ENCODE measurements around the gene RAB40A.

RAB40A gene, protein sequence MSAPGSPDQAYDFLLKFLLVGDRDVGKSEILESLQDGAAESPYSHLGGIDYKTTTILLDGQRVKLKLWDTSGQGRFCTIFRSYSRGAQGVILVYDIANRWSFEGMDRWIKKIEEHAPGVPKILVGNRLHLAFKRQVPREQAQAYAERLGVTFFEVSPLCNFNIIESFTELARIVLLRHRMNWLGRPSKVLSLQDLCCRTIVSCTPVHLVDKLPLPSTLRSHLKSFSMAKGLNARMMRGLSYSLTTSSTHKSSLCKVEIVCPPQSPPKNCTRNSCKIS

DNA sequence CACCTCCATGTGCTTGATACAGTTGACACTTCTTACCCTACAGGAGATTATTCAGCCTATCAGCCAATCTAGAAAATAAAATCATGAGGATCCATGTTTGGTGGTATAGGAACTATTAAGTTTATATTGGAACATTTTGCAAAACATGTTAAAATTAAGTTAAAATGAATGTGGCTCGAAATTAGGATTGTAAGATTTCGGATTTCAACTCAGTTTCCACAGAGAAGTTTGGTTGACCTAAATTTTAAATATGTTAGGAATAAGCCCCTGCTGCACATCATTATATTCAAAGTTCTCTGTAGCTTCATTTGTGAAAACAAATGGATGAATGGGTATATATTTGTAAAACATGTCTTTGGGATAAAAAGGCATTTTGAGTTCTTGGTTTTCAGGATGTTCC, at the start of gene RAB40A:
Gene RAB40A (minus strand): TSS at position 101 of the 400 bp plus-strand sequence. CDS start 18,733 bp downstream, outside the sequence.
- DNase-seq = no peak

DNA sequence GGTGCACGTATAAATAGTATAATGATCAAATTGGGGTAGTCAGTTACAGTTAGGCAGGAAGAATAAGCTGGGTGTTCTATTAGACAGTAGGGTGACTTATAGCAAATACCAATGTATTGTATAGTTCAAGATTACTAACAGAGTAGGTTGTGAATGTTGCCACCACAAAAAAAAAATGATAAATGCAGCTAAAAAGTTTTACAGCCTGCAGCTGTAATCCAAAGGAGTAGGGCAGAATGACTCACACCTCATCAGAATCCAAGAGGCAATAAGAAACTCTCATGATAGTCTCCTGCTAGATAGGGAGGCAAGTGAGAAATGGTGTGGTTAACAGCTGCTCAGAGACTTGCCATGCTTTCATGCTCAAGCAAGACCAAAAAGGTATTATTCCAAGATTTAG, 46.5 kb upstream of the RAB40A start:
- DNase-seq = no peak

DNA sequence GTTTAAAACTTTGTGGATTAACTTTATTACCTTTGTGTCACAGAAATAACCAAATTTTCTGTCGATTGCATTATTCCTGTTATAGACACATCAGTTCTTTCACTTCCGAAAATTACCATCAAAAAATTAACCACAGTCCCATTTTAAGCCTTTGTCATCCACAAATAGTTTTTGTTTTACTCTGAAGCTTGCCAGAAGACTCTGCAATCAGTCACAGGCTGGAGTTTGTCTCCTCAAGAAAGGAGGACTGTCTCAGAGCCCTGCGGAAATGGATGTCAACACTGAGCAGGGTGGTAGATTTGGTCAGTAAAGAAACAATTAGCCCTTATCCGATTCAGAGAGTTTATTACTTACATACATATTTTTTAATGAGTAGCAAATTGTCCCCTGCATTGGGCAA, 45.9 kb upstream of the RAB40A start:
- no peak for DNase-seq

DNA sequence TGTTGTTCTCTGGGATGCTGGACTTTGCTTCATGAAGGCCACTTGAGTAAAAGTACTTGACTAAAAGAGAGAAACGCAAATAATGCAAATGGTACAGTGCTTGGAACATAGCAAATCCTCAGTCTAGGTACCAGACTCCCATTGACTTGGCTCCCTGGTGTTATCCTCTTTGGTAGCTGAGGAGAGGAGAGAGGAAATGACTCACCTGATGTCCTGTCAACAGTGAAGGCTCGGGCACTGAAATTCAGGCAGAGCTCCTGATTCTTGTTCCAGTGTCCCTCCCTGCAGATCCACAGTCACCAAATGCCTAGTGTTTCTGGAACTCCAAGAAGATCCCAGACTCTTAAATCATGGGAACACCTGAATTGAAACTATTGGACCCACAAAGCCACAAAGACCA, 43.5 kb upstream of the RAB40A start:
- DNase-seq = no peak

DNA sequence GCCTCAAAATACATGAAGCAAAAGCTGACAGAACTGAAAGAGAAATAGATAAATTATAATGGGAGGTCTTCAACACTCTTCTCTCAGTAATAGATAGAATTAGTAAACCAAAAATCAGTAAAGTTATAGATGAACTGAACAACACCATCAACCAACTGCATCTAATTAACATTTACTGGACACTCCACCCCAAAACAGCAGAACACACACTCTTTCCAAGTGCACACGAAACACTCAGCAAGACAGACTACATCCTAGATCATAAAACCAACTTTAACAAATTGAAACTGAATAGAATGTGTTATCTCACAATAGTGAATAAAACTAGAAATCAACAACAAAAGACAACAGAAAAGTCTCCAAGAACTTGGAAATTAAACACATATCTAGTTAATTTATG, 41.0 kb upstream of the RAB40A start:
- DNase-seq = no peak

DNA sequence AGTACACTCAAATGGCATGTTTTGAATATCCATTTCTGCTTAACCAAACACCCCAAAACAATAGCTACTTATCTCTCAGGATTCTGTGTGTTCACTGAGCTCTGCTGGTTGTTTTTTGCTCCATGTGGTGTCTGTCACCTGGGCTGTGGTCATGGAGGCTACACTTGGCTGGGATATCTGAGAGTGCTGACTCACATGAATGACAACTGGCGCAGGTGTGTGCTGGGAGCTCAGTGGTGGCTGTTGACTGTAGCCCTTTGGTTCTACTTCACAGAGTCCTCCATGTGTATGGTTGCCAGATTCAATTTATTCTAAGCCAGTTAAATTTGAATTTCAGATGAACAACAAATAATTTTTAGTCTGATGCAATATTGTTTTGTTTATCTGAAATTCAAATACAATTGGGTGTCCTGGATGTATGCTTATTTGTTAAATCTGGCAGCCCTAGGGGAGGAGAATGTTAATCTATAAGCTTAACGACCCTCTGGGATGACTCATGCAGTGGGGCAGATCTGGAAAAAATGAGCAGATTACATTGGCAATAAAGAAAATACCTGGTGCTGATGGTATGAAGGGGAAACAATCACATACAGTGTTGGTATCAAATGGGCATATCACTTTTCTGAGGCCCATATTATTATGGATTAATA, 37.8 kb upstream of the RAB40A start:
- DNase-seq = no peak

DNA sequence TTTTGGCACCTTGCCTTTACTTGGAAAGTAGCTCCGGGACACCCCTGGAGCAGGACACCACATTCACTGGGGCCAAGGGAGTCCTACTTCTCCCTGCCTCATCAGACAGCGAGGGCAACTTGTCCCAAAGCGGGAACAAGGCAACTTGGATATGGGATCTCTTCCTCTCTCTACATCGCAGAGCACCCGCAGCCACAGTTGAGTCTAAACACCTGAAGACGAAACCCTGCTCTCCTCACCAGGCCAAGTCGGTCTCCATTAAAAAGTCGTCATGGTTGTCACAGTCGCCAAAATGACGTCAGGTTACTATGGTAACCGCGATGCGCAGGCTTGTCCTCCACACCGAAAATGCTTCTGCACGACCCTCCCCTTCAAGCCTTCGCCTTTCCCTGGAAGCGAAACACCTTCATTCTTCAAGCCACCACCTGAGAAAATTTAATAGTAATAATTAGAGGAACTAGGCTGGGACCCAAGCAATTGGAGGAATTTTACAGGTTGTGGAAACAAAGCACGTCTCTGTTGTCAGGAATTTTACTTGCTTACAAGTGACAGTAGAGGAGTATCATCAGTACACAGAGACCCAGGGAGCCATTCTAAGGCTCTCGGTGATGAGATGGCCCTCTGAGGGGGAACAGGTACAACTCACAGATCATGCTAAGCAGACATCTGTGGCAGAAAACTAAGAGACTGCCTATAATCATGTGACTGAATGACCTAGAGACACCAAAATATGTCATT, 35.6 kb upstream of the RAB40A start:
- peak; percentile 84 for DNase-seq

DNA sequence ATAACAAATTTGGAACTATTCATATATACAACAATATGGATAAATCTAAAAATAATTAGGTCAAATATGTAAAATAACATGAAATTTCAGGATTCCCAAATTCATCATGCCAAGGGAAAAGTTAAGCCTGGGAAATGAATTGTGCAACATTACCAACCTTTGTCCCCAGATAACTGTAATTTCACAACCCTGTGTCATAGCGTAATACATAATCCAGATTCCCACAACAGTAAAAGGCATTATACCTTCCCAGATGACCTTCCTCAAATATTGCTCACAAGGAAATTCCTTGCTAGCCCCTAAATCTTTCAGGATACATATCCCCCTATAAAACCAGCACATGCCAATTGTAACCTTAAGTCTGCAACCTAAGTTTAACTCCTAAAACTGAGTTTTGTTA, 32.9 kb upstream of the RAB40A start:
- no peak for DNase-seq

DNA sequence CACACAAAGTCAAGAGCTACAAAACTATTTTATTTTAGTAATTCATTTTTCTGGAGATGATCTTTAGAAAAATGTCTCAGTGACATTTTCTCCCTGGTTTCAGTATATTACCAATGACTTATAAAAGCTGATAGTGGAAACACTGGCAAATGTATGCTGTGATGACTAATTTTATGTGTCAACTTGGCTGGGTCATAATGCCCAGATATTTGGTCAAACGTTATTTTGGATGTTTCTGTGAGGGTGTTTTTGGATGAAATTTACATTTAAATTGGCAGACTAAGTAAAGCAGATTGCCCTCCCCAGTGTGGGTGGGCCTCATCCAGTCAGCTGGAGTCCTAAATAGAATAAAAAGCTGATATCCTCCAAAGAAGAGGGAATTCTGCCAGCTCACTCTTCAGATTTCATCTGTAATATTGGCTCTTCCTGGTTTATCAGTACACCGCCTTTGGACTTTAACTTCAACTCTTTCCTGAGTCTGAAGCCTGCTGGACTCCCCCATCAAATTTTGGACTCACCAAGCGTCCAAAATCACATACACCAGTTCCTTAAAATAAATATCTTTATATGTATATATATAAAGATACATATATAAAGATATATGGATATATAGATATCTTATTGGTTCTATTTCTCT, 31.2 kb upstream of the RAB40A start:
- DNase-seq = no peak

DNA sequence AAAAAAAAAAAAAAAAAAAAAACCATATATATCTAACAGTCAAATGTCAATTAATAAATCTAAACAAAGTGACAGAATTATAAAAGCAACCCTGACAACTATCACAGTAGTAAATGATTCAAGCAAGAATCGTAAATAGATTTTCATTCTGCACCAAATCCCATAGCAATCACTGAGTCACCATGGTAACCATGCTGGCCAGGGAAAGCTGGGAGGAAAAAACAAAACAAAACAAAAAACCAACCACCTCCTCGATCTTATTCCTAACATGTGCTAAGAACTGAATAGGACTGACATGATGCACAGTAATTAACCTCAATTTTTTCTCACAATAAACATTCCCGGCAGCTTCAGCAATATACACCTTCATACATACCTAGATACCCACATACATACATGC, 30.6 kb upstream of the RAB40A start:
- no peak for DNase-seq

DNA sequence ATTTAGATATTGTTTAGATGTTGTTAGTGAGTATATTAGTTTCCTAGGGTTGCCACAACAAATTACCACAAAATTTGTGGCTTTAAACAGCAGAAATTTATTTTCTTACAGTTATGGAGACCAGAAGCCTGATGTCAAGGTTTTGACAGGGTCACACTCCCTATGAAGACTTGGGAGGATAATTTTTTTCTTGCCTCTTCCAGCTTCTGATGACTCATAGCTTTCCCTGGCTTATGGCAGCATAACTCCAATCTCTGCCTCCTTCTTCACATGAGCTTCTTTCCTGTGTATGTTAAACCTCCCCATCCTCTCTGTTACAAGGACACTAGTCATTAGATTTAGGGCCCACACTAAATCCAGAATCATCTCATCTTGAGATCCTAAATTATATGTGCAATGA, 20.9 kb upstream of the RAB40A start:
- no peak for DNase-seq

DNA sequence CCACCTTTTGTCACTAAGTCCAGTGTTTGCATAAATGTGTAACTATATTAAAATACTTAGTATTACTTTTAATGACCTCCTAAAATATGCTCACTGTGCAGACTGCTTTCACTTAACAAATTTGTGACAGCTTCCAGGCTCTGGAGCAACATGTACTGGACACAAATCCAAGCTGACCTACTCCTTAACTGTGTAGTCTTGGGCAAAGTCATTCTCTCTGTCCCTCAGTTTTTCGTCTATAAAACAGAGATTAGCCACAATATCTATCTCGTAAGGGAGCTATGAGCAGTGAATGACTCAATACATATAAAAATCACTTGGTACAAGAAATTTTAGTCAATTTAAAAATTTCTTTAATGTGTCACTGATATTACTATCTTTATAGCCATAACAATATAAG, 20.4 kb upstream of the RAB40A start:
- DNase-seq = no peak

DNA sequence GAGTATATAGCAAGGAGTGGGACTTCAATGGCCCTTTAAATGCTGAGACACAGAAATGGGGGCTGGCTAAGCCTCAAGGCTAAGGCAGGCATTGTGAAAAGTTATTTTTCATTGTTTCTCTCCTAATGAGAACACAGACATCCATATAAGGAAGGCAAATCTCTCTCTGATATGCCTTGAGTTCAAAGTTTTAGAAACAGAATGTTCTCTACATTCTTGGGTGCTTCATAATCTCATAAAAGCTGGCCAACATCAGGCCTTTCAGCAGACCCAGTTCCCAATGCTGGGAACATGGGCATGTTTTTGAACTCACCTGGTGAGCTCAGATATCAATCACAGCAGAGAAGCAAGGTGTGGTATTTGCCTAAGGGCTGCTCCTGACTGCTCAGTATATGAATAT, 19.4 kb upstream of the RAB40A start:
- no peak for DNase-seq

DNA sequence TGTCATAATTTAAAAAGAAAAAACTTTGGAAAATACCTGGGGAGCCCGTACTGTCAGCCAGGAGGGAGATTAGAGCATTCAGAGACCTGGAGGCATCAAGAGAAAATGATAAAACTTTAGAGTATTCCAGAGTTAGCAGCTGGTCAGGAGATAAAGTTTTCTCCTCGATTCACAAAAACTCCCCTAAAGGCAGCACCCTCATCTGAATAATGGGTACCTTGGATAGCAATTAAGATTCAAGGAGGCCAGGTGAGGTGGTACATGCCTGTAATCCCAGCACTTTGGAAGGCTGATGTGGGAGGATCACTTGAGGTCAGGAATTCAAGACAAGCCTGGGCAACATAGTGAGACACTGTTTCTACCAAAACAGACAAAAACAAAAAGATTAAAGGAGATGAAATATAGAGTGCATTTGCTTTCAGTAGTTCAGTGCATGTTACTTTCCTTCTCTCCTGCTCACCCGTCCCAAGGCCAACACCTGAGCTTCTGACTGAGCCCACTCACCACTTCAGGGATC, 18.6 kb upstream of the RAB40A start:
- no peak for DNase-seq

DNA sequence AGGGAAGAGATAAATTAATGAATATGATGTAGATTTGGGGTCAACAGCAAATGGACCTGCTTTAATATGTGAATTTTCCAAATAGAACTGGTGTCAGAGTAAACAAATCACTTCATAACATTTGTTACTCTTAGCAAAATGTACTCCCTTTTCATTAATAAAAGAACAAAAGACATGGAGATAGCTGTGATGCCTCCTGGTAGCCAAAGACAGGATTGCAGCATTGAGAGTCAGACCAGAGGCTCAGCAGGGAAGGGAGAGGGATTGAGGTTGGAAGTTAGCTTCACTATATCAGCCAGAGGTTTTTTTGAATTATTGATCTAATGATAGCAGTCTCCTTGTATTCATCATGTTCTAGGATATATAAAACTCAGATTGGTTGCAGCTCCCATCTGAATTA, 17.4 kb upstream of the RAB40A start:
- no peak for DNase-seq

DNA sequence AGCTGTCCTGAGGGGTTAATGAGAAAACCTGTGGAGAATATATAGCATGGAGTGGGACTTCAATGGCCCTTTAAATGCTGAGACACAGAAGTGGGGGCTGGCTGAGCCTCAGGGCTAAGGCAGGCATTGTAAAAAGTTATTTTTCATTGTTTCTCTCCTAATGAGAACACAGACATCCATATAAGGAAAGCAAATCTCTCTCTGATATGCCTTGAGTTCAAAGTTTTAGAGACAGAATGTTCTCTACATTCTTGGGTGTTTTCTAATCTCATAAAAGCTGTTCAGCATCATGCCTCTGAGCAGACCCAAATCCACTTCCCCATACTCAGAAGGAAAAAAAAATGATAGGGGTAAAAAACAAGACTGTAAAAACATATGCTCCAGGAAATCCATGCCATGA, 16.8 kb upstream of the RAB40A start:
- no peak for DNase-seq

DNA sequence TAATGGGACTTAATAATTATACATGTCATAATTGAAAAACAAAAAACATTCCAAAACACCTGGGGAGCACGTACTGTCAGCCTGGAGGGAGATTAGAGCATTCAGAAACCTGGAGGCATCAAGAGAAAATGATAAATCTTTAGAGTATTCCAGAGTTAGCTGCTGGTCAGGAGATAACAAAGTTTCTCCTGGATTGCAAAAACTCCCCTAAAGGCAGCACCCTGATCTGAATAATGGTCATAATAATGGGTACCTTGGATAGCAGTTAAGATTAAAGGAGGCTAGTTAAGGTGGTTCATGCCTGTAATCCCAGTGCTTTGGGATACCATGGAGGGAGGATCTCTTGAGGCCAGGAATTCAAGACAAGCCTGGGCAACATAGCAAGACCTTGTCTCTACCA, 15.9 kb upstream of the RAB40A start:
- DNase-seq = no peak

DNA sequence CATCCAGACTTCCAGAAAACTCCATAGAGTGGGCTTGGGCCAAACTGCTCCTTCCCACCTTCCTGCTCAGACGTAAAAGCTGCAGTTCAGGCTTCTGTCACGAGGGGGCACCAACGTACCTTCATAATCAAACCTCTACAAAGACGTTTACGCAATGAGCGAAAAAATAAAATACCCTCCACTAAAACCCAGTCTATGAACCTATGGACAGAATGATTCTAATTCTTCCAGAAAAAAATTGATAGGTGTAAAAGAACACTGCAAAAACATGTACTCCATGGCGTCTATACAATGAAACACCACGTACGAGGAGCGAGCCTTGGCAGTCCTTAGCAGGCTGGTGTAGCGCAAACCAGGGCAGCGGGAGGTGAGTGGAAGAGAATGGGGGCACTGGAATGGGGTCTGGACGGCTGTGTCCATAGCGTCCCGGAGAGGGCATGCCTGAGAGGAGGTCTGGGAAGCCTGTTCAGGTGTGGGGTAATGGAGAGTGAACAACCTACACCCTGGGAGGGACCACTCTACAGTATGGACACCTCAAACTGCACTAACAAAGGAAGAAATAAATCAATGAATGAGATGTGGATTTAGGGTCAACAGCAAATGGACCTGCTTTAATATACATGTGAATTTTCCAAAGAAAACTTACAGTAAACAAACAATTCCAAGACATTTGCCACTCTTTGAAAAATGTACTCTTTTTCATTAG, 14.4 kb upstream of the RAB40A start:
- peak; percentile 60 for DNase-seq

DNA sequence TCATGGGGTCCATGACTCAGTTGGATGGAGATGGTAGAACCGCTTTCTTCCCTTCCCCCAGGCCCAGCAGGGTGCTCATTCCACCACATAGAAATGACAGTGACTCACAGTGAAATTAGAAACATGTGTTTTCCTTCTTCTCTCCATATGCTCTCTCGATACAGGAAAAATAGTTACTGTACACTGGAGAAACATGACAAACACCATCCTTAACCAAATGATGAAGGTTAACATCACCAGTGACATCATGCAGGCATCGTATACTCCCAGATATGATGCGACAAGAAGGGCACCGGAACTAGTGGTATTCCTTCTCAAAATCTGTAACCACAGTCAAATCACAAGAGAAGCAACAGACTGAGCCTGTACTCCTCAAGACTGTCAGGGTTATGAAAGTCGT, 11.7 kb upstream of the RAB40A start:
- DNase-seq = no peak

DNA sequence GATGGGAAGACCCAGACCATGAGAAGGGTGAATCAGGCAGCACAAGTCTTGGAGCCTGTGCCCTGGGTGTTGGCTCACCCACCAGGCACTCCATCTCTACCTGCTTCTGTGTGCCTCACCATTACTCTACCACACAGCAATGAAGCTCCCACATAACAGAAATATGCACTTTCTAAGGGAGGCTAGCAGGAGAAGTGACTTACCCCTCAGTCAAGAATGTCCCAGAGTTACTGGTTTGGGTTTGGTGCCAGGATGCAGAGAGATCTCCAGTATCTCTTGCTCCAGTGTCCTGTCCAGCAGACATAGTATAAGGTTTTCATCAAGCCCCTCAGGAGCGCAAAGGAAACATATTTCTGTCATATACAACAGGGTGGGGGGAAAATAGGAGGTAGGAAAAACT, 11.3 kb upstream of the RAB40A start:
- DNase-seq = no peak

DNA sequence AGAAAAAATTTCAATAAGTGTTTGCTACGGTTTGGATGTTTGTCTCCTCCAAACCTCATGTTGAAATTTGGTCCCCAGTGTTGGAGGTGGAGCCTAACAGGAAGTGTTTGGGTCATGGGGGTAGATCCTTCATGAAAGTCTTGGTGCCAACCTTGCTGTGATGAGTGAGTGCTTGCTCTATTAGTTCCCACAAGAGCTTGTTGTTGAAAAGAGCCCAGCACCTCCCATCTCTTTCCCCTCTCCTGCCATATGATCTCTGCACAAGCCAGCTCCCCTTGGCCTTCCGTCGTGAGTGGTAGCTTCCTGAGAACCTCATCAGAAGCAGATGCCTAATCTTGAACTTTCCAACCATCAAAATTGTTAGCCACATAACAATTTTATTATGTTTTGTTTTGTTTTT, 10.3 kb upstream of the RAB40A start:
- no peak for DNase-seq

DNA sequence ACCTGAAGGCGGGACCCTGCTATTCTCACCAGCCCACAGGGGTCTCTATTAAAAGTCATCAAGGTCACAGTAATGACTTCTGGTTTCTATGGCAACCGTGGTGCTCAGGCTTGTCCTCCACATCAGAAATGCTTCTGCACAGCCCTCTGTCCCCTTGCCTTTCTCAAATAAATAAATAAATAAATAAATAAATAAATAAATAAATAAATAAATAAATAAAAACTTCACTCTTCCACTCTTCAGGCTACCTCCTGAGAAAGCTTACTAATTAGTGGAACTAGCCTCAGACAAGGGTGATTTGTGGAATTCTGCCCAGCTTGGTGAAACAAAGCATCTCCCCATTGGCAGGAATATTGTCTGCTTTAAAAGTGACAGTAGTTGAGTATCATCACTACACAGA, 5.5 kb upstream of the RAB40A start:
- DNase-seq = no peak

DNA sequence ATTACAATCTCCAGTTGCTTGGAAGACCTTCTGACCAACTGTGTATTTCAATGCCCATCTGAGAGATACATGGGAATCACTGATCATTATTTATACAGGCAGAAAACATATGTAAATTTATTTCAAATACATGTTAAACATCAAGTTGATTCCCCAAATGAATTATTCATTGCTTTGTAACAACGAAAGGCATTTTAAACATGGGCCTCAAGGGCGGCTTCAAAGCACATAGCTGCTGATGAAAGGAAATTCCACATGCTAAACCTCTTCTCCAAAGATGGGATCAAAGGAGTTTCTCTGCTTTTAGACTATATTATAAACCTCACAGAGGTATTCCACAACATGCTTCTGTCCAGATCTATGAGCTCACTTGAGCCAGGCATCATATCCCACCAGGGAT, 4.3 kb upstream of the RAB40A start:
- no peak for DNase-seq
